A549 (cell line): ENCODE data around the gene CHN1.

ENCODE experiments used
- HEYL ChIP-seq: fragments of 250-450 bp; sonication (Bioruptor Pico); IDR thresholded peaks from 2 replicates; pipeline ENCODE4 v1.8.0; 2021; ENCODE audit warnings: mild to moderate bottlenecking, moderate library complexity
- NFE2L2 ChIP-seq: fragments of 150-350 bp; conservative IDR thresholded peaks from 2 replicates; pipeline ENCODE4 v1.6.1; 2014; ENCODE audit warnings: low read length
- NR3C1 ChIP-seq: fragments of >200 bp; sonication (Bioruptor Twin); formaldehyde crosslinking; IDR thresholded peaks from 3 replicates; pipeline ENCODE4 v1.6.1; 2017
- POLR2A ChIP-seq: IDR thresholded peaks from 2 replicates; pipeline ENCODE4 v1.6.1; 2012; ENCODE audit warnings: mild to moderate bottlenecking, low read length
- TF ChIP-seq, protein P1 (sequence below): fragments of >200 bp; sonication (Bioruptor Twin); formaldehyde crosslinking; IDR thresholded peaks from 3 replicates; pipeline ENCODE4 v1.5.1; 2016

DNA sequence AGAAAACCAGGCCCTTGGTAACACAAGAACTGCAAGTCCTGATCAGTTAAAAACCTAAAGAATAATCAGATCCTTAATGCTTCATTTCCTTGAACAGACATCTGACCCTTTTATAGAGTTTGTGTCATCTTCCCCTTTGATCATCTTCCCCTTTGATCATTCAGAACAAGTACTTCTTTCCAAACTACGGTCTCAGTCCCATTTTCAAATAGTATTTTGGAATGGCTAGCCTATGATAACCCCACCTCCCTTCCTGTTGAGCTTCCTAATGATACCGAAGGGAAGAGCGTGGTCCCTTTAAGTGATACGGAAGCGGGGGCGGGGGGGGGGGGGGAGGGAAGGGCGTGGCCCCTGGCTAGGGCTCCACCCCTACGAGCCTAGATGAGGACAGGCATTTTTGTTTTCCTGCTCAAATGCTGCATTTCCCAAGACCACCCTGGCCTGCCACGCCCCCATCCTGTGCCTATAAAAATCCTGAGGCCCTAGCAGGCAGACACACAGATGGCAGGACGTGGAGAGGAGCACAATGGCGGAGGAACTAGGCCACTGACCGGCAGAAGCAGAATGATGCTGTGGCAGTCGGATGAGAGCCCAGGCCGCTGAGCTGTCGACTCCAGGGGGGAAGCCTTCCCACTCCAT is 216.8 kb downstream of the CHN1 start:
- TF ChIP-seq NR3C1 (no peak), POLR2A (no peak), HEYL (CRISPR knock-in tag) (no peak), NFE2L2 (no peak)
- TF ChIP-seq, protein P1, sequence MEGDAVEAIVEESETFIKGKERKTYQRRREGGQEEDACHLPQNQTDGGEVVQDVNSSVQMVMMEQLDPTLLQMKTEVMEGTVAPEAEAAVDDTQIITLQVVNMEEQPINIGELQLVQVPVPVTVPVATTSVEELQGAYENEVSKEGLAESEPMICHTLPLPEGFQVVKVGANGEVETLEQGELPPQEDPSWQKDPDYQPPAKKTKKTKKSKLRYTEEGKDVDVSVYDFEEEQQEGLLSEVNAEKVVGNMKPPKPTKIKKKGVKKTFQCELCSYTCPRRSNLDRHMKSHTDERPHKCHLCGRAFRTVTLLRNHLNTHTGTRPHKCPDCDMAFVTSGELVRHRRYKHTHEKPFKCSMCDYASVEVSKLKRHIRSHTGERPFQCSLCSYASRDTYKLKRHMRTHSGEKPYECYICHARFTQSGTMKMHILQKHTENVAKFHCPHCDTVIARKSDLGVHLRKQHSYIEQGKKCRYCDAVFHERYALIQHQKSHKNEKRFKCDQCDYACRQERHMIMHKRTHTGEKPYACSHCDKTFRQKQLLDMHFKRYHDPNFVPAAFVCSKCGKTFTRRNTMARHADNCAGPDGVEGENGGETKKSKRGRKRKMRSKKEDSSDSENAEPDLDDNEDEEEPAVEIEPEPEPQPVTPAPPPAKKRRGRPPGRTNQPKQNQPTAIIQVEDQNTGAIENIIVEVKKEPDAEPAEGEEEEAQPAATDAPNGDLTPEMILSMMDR: no peak
